Dendritic cell treated with granulocyte-macrophage colony-stimulating factor and Interleukin-4, amounts not matched to agents 40 ng/mL and 50 ng/mL, for 4 days (primary cell): ENCODE results near the gene FLAD1.
A peak's percentile ranks its signal among the peaks of the same experiment; 100 is the strongest.

ENCODE experiments used
- H3K27ac Mint-ChIP-seq: one replicate; pipeline ENCODE4 v1.8.0; 2022; ENCODE audit warnings: mild to moderate bottlenecking, mixed read lengths
- H3K27me3 Mint-ChIP-seq: one replicate; pipeline ENCODE4 v1.8.0; 2022; ENCODE audit warnings: mild to moderate bottlenecking, mixed read lengths
- H3K36me3 Mint-ChIP-seq: one replicate; pipeline ENCODE4 v1.8.0; 2022; ENCODE audit warnings: low read depth, mixed read lengths
- H3K4me1 Mint-ChIP-seq: one replicate; pipeline ENCODE4 v1.8.0; 2022; ENCODE audit warnings: low read depth, mixed read lengths
- H3K4me3 Mint-ChIP-seq: one replicate; pipeline ENCODE4 v1.8.0; 2022; ENCODE audit warnings: mild to moderate bottlenecking, moderate library complexity, mixed read lengths
- H3K9me3 Mint-ChIP-seq: one replicate; pipeline ENCODE4 v1.8.0; 2022; ENCODE audit warnings: mixed read lengths
- intact Hi-C: fragments of 100-400 bp; cut with micrococcal nuclease; formaldehyde crosslinking; loops from one replicate; pipeline ENCODE4 v1.15.0; 2022

The FLAD1 gene

GRCh38 chr1:154982897-154983648 is at the start of gene FLAD1:
FLAD1 (plus strand) TSS chr1:154983344; CDS start chr1:154983695, 351 bp downstream.
- H3K9me3 Mint-ChIP-seq: no peaks in the 10 kb centered on the region
- H3K36me3 Mint-ChIP-seq: peaks cover 36% of the 10 kb centered on the region
- no peaks in the 10 kb centered on the region for H3K27me3 Mint-ChIP-seq
- H3K27ac Mint-ChIP-seq: no peak within 1 kb of the TSS
- intact Hi-C loops: loop anchor here (1.0 to 2.0 kb wide), 2 partner anchors 8 to 16 kb away; no protein-coding TSS in a partner anchor
- peaks cover 10% of the 10 kb centered on the region for H3K4me1 Mint-ChIP-seq
- no peak within 1 kb of the TSS for H3K4me3 Mint-ChIP-seq

GRCh38 chr1:154934358-154934948 is 48.7 kb upstream of the FLAD1 start:
- Mint-ChIP-seq H3K4me1 (peaks cover 44% of the 10 kb centered on the region), H3K4me3 (no peak overlapping the region), H3K9me3 (no peaks in the 10 kb centered on the region), H3K27me3 (no peaks in the 10 kb centered on the region), H3K27ac (no peak overlapping the region), H3K36me3 (peaks cover 33% of the 10 kb centered on the region)
- intact Hi-C loops: no loop called here

- Mint-ChIP-seq H3K4me1 (peaks cover 54% of the 10 kb centered on the region), H3K27me3 (no peaks in the 10 kb centered on the region), H3K4me3 (peak overlapping the region; percentile 79)
These were observed 47.2 kb upstream of the FLAD1 start for GRCh38 chr1:154935749-154936554.

GRCh38 chr1:154936555-154937084 is 46.5 kb upstream of the FLAD1 start, which contains the start of gene PMVK:
PMVK (minus strand) TSS chr1:154936719; CDS start chr1:154936685, 34 bp downstream.
- H3K4me3 Mint-ChIP-seq: peak within 1 kb of the TSS; percentile 79
- intact Hi-C loops: loop anchor here (1.0 to 2.0 kb wide), 3 partner anchors 38 to 378 kb away; partner anchors contain the start of genes ADAM15, CKS1B and UBE2Q1
- H3K27me3 Mint-ChIP-seq: no peaks in the 10 kb centered on the region
- H3K9me3 Mint-ChIP-seq: no peaks in the 10 kb centered on the region
- H3K27ac Mint-ChIP-seq: peak within 1 kb of the TSS; percentile 88
- peaks cover 54% of the 10 kb centered on the region for H3K4me1 Mint-ChIP-seq
- H3K36me3 Mint-ChIP-seq: peaks cover 18% of the 10 kb centered on the region

More at GRCh38 chr1:154935749-154936554, 47.2 kb upstream of the FLAD1 start:
- no peaks in the 10 kb centered on the region for H3K9me3 Mint-ChIP-seq
- H3K27ac Mint-ChIP-seq: peak overlapping the region; percentile 88
- H3K36me3 Mint-ChIP-seq: peaks cover 23% of the 10 kb centered on the region
- intact Hi-C loops: loop anchor here (2.0 kb wide), 2 partner anchors 115 to 377 kb away; partner anchors contain the start of genes ADAM15 and UBE2Q1

- peaks cover 56% of the 10 kb centered on the region for H3K4me1 Mint-ChIP-seq
- peak overlapping the region; percentile 88 for H3K27ac Mint-ChIP-seq
- peak overlapping the region; percentile 79 for H3K4me3 Mint-ChIP-seq
- intact Hi-C loops: loop anchor here (1.0 to 2.0 kb wide), 3 partner anchors 37 to 379 kb away; partner anchors contain the start of genes ADAM15, CKS1B and UBE2Q1
- peaks cover 13% of the 10 kb centered on the region for H3K36me3 Mint-ChIP-seq
- H3K9me3 Mint-ChIP-seq: no peaks in the 10 kb centered on the region
- no peaks in the 10 kb centered on the region for H3K27me3 Mint-ChIP-seq
These were observed 45.8 kb upstream of the FLAD1 start for GRCh38 chr1:154937085-154937987.

GRCh38 chr1:154937988-154938386 is 45.2 kb upstream of the FLAD1 start:
- Mint-ChIP-seq H3K4me3 (peak overlapping the region; percentile 79), H3K9me3 (no peaks in the 10 kb centered on the region), H3K27ac (peak overlapping the region; percentile 88), H3K27me3 (no peaks in the 10 kb centered on the region), H3K36me3 (peaks cover 13% of the 10 kb centered on the region), H3K4me1 (peaks cover 62% of the 10 kb centered on the region)
- intact Hi-C loops: loop anchor here (1.0 to 2.0 kb wide), 3 partner anchors 36 to 379 kb away; partner anchors contain the start of genes ADAM15, CKS1B and UBE2Q1

- H3K4me1 Mint-ChIP-seq: peaks cover 71% of the 10 kb centered on the region
These were observed 44.3 kb upstream of the FLAD1 start for GRCh38 chr1:154938604-154939399.

GRCh38 chr1:154940213-154940560 is 43.0 kb upstream of the FLAD1 start:
- Mint-ChIP-seq H3K27me3 (no peaks in the 10 kb centered on the region), H3K9me3 (no peaks in the 10 kb centered on the region), H3K27ac (peak overlapping the region; percentile 56), H3K4me1 (peaks cover 76% of the 10 kb centered on the region), H3K36me3 (peaks cover 21% of the 10 kb centered on the region), H3K4me3 (no peak overlapping the region)
- intact Hi-C loops: no loop called here

More at GRCh38 chr1:154938604-154939399, 44.3 kb upstream of the FLAD1 start:
- peak overlapping the region; percentile 25 for H3K4me3 Mint-ChIP-seq
- H3K27me3 Mint-ChIP-seq: no peaks in the 10 kb centered on the region
- intact Hi-C loops: no loop called here
- H3K36me3 Mint-ChIP-seq: peaks cover 13% of the 10 kb centered on the region
- peak overlapping the region; percentile 88 for H3K27ac Mint-ChIP-seq
- H3K9me3 Mint-ChIP-seq: no peaks in the 10 kb centered on the region

GRCh38 chr1:154940651-154941194 is 42.4 kb upstream of the FLAD1 start:
- intact Hi-C loops: no loop called here
- H3K4me3 Mint-ChIP-seq: no peak overlapping the region

GRCh38 chr1:154941333-154942013 is 41.7 kb upstream of the FLAD1 start:
- intact Hi-C loops: no loop called here
- H3K9me3 Mint-ChIP-seq: no peaks in the 10 kb centered on the region
- H3K36me3 Mint-ChIP-seq: peaks cover 30% of the 10 kb centered on the region
- no peak overlapping the region for H3K4me3 Mint-ChIP-seq
- H3K27me3 Mint-ChIP-seq: no peaks in the 10 kb centered on the region
- peak overlapping the region; percentile 83 for H3K27ac Mint-ChIP-seq
- H3K4me1 Mint-ChIP-seq: peaks cover 86% of the 10 kb centered on the region

More at GRCh38 chr1:154940651-154941194, 42.4 kb upstream of the FLAD1 start:
- Mint-ChIP-seq H3K27ac (peak overlapping the region; percentile 56), H3K9me3 (no peaks in the 10 kb centered on the region), H3K27me3 (no peaks in the 10 kb centered on the region), H3K36me3 (peaks cover 27% of the 10 kb centered on the region), H3K4me1 (peaks cover 78% of the 10 kb centered on the region)

- intact Hi-C loops: no loop called here
- H3K27ac Mint-ChIP-seq: peak overlapping the region; percentile 83
- H3K9me3 Mint-ChIP-seq: no peaks in the 10 kb centered on the region
- H3K4me3 Mint-ChIP-seq: peak overlapping the region; percentile 7
- H3K4me1 Mint-ChIP-seq: peaks cover 71% of the 10 kb centered on the region
- peaks cover 45% of the 10 kb centered on the region for H3K36me3 Mint-ChIP-seq
- H3K27me3 Mint-ChIP-seq: no peaks in the 10 kb centered on the region
These were observed 39.3 kb upstream of the FLAD1 start for GRCh38 chr1:154943649-154944400.
